HG03457 (cell line): ENCODE measurements around the gene B3GALT4.
"Not testable (repeated sequence)": the region's sequence is repeated elsewhere in the genome, so short reads cannot be mapped to it uniquely, and the experiment has no call there.

ENCODE experiments used
- ATAC-seq: cut with Tn5 transposase; IDR thresholded peaks from one replicate; pipeline ENCODE4 v1.9.1; 2021; ENCODE audit warnings: moderate number of reproducible peaks; ENCODE audit not compliant: unreplicated experiment

The B3GALT4 gene

DNA sequence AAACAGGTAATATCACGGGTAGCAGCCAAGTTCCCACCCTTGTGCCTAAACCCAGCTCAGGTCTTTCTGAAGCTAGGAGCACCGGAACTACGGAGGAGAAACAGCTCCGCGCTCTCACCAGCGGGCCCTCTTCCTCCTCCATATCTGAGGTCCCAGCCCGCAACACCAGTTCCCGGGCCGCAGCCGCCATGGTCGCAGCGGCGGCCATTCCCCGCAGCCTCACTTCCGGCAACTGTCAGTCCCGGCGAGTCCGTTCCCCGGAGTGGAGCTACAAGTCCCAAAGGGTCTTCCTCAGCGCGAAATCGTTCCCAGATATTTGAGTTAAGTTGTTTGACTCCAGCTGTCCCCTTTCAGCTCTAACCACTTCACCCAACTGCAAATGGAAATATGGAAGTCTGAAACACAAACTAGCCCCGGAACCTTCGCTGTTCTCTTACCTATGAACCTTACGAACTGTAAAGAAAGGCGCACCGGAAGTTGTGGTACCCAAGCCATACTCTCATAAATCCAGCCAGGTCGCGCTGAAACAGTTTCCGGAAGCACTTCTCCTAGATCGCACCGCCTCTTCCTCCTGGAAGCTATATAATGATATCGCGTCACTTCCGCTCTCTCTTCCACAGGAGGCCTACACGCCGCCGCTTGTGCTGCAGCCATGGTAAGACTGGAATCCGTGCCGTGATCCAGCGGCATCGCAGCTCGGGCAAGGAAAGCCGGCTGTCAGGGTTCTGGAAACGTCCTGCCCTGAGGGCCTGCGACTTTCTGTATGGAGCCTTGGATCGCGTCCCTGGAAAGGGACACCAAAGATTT, 5.3 kb upstream of the B3GALT4 start, which contains the start of the genes RPS18 and VPS52:
RPS18 (plus strand) TSS at position 608 of the 807 bp plus-strand sequence; CDS start at position 653, 45 bp downstream.
VPS52 (minus strand) TSS at position 409 of the 807 bp plus-strand sequence; CDS start at position 208, 201 bp downstream.
- peak; percentile 60 for ATAC-seq

- peak; percentile 1 for ATAC-seq
Observed at GRCh38 chr6:33272275-33273128, 4.4 kb upstream of the B3GALT4 start.

DNA sequence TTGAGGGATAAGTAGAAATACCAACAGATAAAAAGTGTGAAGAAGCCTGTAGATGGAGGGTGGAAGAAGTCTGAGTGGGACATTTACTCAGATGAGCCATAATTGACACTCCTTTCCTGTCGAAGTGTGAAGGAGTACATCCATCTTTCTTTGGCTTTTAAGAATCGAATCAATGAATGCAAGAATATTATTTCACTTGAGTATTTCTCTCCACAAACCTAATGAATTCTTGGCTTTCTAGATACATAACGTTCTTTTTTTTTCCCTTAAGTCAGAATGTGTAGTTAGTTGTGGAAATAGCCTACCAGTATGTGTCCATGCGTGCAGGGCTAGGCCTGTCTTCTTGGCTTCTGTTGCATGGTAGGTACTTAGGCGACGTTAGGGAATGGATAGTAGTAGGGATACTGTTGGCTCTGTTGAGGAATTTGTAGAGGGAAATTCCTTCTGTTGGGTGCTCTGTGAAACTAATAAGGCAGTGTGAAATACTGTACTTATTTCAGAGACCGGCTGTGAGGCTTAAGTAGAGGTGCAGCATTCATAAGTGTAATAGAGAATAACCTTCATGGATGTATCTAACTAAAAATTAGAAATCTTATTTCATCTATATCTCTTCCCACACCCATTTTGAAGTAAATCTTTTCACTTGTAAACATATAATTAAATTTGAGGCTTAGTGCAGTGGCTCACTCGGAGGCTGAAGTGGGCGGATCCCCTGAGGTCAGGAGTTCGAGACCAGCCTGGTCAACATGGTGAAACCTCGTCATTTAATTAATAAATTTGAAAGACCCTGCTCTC, 3.6 kb upstream of the B3GALT4 start:
- no peak for ATAC-seq

GRCh38 chr6:33273924-33274902, 2.7 kb upstream of the B3GALT4 start:
- ATAC-seq: no peak

- not testable (repeated sequence) for ATAC-seq
Observed at GRCh38 chr6:33275795-33276580, 935 bp upstream of the B3GALT4 start.

GRCh38 chr6:33276581-33276863, 401 bp upstream of the B3GALT4 start:
- ATAC-seq: no peak

- no peak for ATAC-seq
Observed at GRCh38 chr6:33277663-33278391, 904 bp downstream of the B3GALT4 start.

- ATAC-seq: no peak
Observed at GRCh38 chr6:33278392-33278741, 1.4 kb downstream of the B3GALT4 start.

GRCh38 chr6:33278810-33279209, 1.9 kb downstream of the B3GALT4 start:
- ATAC-seq: no peak

DNA sequence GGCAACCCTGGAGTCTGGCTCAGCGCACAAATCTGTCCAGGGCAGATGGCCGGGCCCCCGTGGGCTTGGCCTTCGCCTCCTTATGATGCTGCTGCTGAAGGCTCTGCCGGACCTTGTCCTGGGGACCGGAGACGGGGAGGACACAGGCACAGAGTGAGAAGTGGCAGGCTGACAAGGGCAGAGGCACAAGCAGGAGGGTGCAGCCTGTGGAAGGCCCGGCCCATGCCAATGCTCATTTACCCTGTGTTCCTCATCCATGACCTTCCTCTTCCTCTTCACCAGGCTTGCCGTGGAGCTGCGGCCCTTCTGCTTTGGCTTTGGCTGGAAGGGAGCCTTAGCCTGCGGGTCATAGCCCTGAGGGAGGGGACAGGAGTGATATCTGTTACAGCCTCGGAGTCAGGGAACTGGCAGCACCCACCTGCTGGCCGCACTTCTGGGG, 2.4 kb downstream of the B3GALT4 start:
- no peak for ATAC-seq

DNA sequence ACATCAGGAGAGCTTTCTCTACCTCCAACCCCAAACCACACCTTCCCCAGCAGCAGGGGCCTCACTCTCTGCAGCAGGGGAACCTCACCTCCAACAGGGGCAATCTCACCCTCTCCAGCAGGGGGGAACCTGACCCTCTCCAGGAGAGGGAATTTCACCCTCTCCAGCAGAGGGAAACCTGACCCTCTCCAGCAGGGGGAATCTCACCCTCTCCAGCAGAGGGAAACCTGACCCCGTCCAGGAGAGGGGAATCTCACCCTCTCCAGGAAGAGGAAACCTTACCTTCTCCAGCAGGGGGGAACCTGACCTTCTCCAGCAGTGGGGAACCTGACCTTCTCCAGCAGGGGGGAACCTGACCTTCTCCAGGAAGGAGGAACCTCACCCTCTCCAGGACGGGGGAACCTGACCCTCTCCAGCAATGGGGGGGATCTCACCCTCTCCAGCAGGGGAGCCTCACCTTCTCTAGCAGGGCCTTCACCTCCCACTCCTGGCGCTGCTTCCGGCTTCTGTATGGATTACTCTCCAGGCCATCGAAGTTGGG, 3.1 kb downstream of the B3GALT4 start:
- ATAC-seq: no peak

DNA sequence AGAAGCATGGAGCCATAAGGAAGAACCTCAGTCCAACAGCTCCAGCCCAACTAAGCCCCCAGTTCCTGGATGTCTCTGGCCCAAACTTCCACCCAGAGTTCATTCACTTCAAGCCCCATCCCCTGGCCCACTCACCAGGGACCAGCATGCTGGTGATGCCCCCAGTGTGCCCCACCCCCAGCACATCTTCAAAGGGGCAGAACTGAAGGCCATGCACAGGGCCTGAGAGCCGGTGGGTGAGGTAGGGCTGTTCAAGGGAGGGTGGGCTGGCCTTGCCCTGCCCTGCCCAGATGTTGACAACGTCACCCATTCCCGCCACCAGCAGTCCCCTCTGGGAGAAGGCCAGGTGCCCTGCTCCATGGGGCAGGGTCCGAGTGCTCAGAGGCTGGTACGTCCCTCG, 3.6 kb downstream of the B3GALT4 start:
- no peak for ATAC-seq

DNA sequence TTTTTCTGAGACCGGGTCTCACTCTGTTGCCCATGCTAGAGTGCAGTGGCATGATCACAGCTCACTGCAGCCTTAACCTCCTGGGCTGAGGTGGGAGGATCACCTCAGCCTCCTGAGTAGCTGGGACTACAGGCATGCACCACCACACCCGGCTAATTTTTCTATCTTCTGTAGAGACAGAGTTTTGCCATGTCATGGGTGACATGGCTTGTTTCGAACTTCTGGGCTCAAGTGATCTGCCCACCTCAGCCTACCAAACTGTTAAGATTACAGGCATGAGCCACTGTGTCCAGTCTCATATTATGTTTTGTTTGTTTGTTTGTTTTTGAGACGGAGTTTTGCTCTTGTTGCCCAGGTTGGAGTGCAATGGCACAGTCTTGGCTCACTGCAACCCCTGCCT, 8.3 kb downstream of the B3GALT4 start:
- ATAC-seq: not testable (repeated sequence)

DNA sequence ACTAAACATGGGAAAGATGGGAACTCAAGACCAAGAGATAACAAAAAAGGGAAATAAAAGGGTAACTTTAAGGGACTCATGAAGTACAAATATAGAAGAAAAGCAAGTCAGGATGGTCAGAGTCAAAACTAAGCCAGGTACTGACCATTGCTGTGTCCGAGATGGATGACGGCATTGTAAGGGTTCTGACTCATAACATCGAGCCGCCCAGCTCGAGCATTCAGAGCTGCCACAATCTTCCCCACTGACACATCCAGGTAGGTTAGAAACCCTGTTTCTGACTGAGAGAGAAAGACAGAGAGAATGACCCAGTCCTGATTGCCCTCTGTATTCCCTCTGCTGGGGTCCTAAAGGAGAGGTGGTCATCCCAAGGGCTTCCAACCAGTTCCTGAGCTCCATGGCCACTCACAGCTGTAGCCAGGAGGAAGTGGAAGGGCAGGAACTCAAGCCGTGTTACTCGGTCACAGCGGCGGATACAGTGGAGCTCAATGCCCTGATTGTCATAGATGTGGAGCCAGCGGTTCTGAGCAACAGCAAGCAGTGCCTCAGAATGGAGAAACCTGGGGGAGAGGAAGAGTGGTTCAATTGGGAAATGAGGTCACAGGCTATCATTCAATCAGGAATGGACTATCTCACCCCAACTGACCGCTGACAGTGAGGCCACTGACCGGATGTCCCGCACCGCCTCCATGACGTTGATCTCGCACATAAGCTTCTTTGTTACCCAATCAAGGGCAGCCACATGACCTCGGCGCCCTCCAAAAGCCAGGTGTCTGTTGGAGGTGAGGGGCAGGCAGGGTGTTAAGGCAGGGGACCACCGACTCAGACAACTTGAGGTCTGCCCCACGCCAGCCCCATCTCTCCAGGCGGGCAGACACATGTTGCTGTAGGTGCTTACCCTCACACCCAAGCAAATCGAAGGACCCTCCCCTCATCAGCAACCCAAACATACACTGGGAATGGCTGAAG, 10.3 kb downstream of the B3GALT4 start:
- no peak for ATAC-seq

GRCh38 chr6:33288141-33288920, 11.4 kb downstream of the B3GALT4 start:
- no peak for ATAC-seq
